GM23338 (cell line): ENCODE results near the gene MCC. TPM values are rescaled to one million over a fixed set of nuclear protein-coding genes. Genes with fewer than 3 reads are reported as not detected.

ENCODE experiments used
- ATAC-seq: fragments of 200-7000 bp; cut with Tn5 transposase; 3 replicates; pipeline ENCODE4 v1.9.1; 2020
- DNase-seq: peaks from one replicate; pipeline ENCODE4 v3.0.0-alpha.2; 2015; ENCODE audit warnings: low spot score
- H2AFZ ChIP-seq: fragments of 200-600 bp; sonication (generic); 2 replicates; pipeline ENCODE4 v1.8.0; 2016; ENCODE audit warnings: antibody characterized with exemption, mild to moderate bottlenecking, moderate library complexity
- H3F3A ChIP-seq: fragments of 200-600 bp; sonication (generic); replicated peaks from 2 replicates; pipeline ENCODE4 v1.8.0; 2017; ENCODE audit warnings: antibody characterized with exemption, mixed run types, low read depth
- H3K27ac ChIP-seq: fragments of 200-600 bp; sonication (generic); 2 replicates; pipeline ENCODE4 v1.6.1; 2016; ENCODE audit warnings: low read depth
- H3K27me3 ChIP-seq: fragments of 200-600 bp; sonication (generic); 2 replicates; pipeline ENCODE4 v1.8.0; 2016; ENCODE audit warnings: mild to moderate bottlenecking, mixed run types, moderate library complexity; ENCODE audit not compliant: insufficient read depth
- H3K36me3 ChIP-seq: fragments of 200-600 bp; sonication (generic); 2 replicates; pipeline ENCODE4 v1.8.0; 2016; ENCODE audit warnings: mild to moderate bottlenecking; ENCODE audit not compliant: insufficient read depth
- H3K4me1 ChIP-seq: fragments of 200-600 bp; sonication (generic); 2 replicates; pipeline ENCODE4 v1.8.0; 2016; ENCODE audit warnings: mild to moderate bottlenecking, moderate library complexity; ENCODE audit not compliant: insufficient read depth
- H3K4me2 ChIP-seq: fragments of 200-600 bp; sonication (generic); 2 replicates; pipeline ENCODE4 v1.7.1; 2017; ENCODE audit warnings: mixed run types
- H3K4me3 ChIP-seq: fragments of 200-600 bp; sonication (generic); 2 replicates; pipeline ENCODE4 v1.6.1; 2016; ENCODE audit warnings: mixed run types
- H3K79me2 ChIP-seq: fragments of 200-600 bp; sonication (generic); replicated peaks from 2 replicates; pipeline ENCODE4 v1.8.0; 2017; ENCODE audit warnings: mild to moderate bottlenecking; ENCODE audit not compliant: insufficient read depth
- H3K9me2 ChIP-seq: fragments of 200-600 bp; sonication (generic); 2 replicates; pipeline ENCODE4 v1.8.0; 2017; ENCODE audit not compliant: insufficient read depth
- H4K20me1 ChIP-seq: fragments of 200-600 bp; sonication (generic); replicated peaks from 2 replicates; pipeline ENCODE4 v1.8.0; 2017; ENCODE audit warnings: mild to moderate bottlenecking; ENCODE audit not compliant: insufficient read depth
- H3K27ac Mint-ChIP-seq: 2 replicates; pipeline ENCODE4 v1.8.0; 2020; ENCODE audit warnings: inconsistent platforms, mild to moderate bottlenecking, moderate library complexity, mixed read lengths
- H3K27me3 Mint-ChIP-seq: 3 replicates; pipeline ENCODE4 v1.8.0; 2022; ENCODE audit warnings: low read depth, mild to moderate bottlenecking, moderate library complexity, mixed read lengths, inconsistent platforms; ENCODE audit not compliant: insufficient read depth, poor library complexity
- H3K36me3 Mint-ChIP-seq: 3 replicates; pipeline ENCODE4 v1.8.0; 2021; ENCODE audit warnings: low read depth, mild to moderate bottlenecking, inconsistent platforms, moderate library complexity, mixed read lengths
- H3K4me1 Mint-ChIP-seq: 3 replicates; pipeline ENCODE4 v1.8.0; 2020; ENCODE audit warnings: mild to moderate bottlenecking, inconsistent platforms, mixed read lengths
- H3K4me3 Mint-ChIP-seq: 3 replicates; pipeline ENCODE4 v1.8.0; 2021; ENCODE audit warnings: moderate library complexity, mild to moderate bottlenecking, inconsistent platforms, mixed read lengths
- H3K9me3 Mint-ChIP-seq: 3 replicates; pipeline ENCODE4 v1.8.0; 2020; ENCODE audit warnings: moderate library complexity, mild to moderate bottlenecking, inconsistent platforms, mixed read lengths
- CREB1 ChIP-seq: fragments of 250-450 bp; sonication (Bioruptor Pico); IDR thresholded peaks from 2 replicates; pipeline ENCODE4 v1.5.0; 2020; ENCODE audit warnings: low read depth, mild to moderate bottlenecking, moderate library complexity
- EZH2 ChIP-seq: fragments of 200-600 bp; sonication (generic); IDR thresholded peaks from one replicate; pipeline ENCODE4 v1.8.0; 2017; ENCODE audit warnings: antibody characterized with exemption, mild to moderate bottlenecking, low read depth; ENCODE audit not compliant: unreplicated experiment
- EZH2phosphoT487 ChIP-seq: fragments of 200-600 bp; sonication (generic); IDR thresholded peaks from one replicate; pipeline ENCODE4 v1.8.1; 2018; ENCODE audit warnings: antibody characterized with exemption; ENCODE audit not compliant: unreplicated experiment
- JUNB ChIP-seq: IDR thresholded peaks from one replicate; pipeline ENCODE4 v1.6.1; 2016; ENCODE audit warnings: antibody characterized with exemption; ENCODE audit not compliant: unreplicated experiment
- NANOG ChIP-seq: IDR thresholded peaks from 2 replicates; pipeline ENCODE4 v1.6.1; 2016; ENCODE audit warnings: antibody characterized with exemption, borderline replicate concordance
- POLR2AphosphoS5 ChIP-seq: IDR thresholded peaks from 2 replicates; pipeline ENCODE4 v1.6.1; 2016; ENCODE audit warnings: antibody characterized with exemption, low read depth
- STAT1 ChIP-seq: IDR thresholded peaks from one replicate; pipeline ENCODE4 v1.6.1; 2016; ENCODE audit warnings: antibody characterized with exemption; ENCODE audit not compliant: unreplicated experiment
- ZNF114 ChIP-seq: fragments of 250-450 bp; sonication (Bioruptor Pico); IDR thresholded peaks from 2 replicates; pipeline ENCODE4 v1.5.0; 2020; ENCODE audit warnings: mild to moderate bottlenecking, moderate library complexity
- ZNF331 ChIP-seq: fragments of 250-450 bp; sonication (Bioruptor Pico); IDR thresholded peaks from 2 replicates; pipeline ENCODE4 v1.5.0; 2020; ENCODE audit warnings: low read depth, mild to moderate bottlenecking, moderate library complexity
- polyA plus RNA-seq: library from polyadenylated mRNA; unstranded; fragments of >200 nt; fragmentation: Nextera tagmentation; extraction: Ambion mirVana; gene quantifications from 2 replicates; pipeline ENCODE4 v1.2.1, GENCODE V29; 2016
- total RNA-seq: library from RNA; depleted of rRNA; stranded (reverse); fragments of >200 nt; shearing (Covaris generic); gene quantifications from 2 replicates; pipeline ENCODE4 v1.2.3, GENCODE V29; 2014
- TF ChIP-seq, protein P1 (sequence below): fragments of 250-450 bp; sonication (Bioruptor Pico); IDR thresholded peaks from 2 replicates; pipeline ENCODE4 v1.5.0; 2020; ENCODE audit warnings: mild to moderate bottlenecking, moderate library complexity
- TF ChIP-seq, protein P2 (sequence below), 2 experiments: fragments of 200-600 bp in 1 of 2; sonication (generic) in 1 of 2; conservative IDR thresholded peaks; 2 replicates each; pipeline versions ENCODE4 v1.5.1 to v1.6.1; 2016 to 2017; ENCODE audit warnings: antibody characterized with exemption in 2 of 2, low read depth in 2 of 2, mild to moderate bottlenecking in 2 of 2, moderate library complexity in 1 of 2
- TF ChIP-seq, protein P3 (sequence below): IDR thresholded peaks from 2 replicates; pipeline ENCODE4 v1.6.1; 2016; ENCODE audit warnings: antibody characterized with exemption
- TF ChIP-seq, protein P4 (sequence below): IDR thresholded peaks from one replicate; pipeline ENCODE4 v1.6.1; 2018; ENCODE audit warnings: antibody characterized with exemption; ENCODE audit not compliant: unreplicated experiment

Gene MCC
- total and polyA plus RNA-seq, 2 experiments from 2014 or later: 3.8 to 10.1 TPM

DNA sequence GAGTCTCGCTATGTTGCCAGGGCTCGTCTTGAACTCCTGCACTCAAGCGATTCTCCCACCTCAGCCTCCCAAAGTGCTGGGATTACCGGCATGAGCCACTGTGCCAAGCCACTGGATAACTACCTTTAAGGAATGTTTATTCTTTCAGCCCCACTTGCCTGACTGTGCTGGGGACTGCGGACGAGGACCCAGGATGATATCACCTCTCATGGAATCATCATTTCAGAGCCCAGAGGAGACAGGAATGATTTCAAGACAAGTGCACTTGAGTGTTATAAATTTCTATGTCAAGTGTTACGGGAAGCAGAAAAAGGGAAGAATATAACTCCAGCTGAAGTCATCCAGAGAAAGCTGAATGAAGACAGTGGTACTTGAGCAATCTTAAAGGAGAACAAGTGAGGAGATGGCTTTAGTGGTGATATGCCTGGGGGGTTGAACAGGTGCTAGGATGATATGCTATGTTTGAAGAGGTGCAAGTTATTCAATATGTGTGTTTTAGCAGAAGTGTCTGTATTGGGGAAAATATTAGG is 402.3 kb downstream of the MCC start:
- Histone ChIP-seq H3K4me3 (no peak overlapping the region), H2AFZ (no peak overlapping the region), H3K27ac (no peak overlapping the region), H3K4me2 (no peak overlapping the region), H3K79me2 (no peaks in the 10 kb centered on the region), H4K20me1 (no peaks in the 10 kb centered on the region), H3K9me2 (no peaks in the 10 kb centered on the region), H3K4me1 (peaks cover 7% of the 10 kb centered on the region; the same call in 1 of the 2 replicates), H3K36me3 (no peaks in the 10 kb centered on the region), H3K27me3 (no peaks in the 10 kb centered on the region), H3F3A (no peaks in the 10 kb centered on the region)
- DNase-seq (no peak), ATAC-seq (no peak)
- TF ChIP-seq JUNB: no peak
- TF ChIP-seq, protein P1, sequence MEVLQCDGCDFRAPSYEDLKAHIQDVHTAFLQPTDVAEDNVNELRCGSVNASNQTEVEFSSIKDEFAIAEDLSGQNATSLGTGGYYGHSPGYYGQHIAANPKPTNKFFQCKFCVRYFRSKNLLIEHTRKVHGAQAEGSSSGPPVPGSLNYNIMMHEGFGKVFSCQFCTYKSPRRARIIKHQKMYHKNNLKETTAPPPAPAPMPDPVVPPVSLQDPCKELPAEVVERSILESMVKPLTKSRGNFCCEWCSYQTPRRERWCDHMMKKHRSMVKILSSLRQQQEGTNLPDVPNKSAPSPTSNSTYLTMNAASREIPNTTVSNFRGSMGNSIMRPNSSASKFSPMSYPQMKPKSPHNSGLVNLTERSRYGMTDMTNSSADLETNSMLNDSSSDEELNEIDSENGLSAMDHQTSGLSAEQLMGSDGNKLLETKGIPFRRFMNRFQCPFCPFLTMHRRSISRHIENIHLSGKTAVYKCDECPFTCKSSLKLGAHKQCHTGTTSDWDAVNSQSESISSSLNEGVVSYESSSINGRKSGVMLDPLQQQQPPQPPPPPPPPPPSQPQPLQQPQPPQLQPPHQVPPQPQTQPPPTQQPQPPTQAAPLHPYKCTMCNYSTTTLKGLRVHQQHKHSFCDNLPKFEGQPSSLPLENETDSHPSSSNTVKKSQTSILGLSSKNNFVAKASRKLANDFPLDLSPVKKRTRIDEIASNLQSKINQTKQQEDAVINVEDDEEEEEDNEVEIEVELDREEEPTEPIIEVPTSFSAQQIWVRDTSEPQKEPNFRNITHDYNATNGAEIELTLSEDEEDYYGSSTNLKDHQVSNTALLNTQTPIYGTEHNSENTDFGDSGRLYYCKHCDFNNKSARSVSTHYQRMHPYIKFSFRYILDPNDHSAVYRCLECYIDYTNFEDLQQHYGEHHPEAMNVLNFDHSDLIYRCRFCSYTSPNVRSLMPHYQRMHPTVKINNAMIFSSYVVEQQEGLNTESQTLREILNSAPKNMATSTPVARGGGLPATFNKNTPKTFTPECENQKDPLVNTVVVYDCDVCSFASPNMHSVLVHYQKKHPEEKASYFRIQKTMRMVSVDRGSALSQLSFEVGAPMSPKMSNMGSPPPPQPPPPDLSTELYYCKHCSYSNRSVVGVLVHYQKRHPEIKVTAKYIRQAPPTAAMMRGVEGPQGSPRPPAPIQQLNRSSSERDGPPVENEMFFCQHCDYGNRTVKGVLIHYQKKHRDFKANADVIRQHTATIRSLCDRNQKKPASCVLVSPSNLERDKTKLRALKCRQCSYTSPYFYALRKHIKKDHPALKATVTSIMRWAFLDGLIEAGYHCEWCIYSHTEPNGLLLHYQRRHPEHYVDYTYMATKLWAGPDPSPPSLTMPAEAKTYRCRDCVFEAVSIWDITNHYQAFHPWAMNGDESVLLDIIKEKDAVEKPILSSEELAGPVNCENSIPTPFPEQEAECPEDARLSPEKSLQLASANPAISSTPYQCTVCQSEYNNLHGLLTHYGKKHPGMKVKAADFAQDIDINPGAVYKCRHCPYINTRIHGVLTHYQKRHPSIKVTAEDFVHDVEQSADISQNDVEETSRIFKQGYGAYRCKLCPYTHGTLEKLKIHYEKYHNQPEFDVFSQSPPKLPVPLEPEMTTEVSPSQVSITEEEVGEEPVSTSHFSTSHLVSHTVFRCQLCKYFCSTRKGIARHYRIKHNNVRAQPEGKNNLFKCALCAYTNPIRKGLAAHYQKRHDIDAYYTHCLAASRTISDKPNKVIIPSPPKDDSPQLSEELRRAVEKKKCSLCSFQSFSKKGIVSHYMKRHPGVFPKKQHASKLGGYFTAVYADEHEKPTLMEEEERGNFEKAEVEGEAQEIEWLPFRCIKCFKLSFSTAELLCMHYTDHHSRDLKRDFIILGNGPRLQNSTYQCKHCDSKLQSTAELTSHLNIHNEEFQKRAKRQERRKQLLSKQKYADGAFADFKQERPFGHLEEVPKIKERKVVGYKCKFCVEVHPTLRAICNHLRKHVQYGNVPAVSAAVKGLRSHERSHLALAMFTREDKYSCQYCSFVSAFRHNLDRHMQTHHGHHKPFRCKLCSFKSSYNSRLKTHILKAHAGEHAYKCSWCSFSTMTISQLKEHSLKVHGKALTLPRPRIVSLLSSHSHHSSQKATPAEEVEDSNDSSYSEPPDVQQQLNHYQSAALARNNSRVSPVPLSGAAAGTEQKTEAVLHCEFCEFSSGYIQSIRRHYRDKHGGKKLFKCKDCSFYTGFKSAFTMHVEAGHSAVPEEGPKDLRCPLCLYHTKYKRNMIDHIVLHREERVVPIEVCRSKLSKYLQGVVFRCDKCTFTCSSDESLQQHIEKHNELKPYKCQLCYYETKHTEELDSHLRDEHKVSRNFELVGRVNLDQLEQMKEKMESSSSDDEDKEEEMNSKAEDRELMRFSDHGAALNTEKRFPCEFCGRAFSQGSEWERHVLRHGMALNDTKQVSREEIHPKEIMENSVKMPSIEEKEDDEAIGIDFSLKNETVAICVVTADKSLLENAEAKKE: no peak
- no peak for TF ChIP-seq ZNF114 (CRISPR knock-in tag)
- TF ChIP-seq CREB1 (CRISPR knock-in tag): no peak
- no peak for TF ChIP-seq ZNF331 (CRISPR knock-in tag)
- TF ChIP-seq EZH2phosphoT487: no peak
- TF ChIP-seq EZH2: no peak
- TF ChIP-seq, protein P2, sequence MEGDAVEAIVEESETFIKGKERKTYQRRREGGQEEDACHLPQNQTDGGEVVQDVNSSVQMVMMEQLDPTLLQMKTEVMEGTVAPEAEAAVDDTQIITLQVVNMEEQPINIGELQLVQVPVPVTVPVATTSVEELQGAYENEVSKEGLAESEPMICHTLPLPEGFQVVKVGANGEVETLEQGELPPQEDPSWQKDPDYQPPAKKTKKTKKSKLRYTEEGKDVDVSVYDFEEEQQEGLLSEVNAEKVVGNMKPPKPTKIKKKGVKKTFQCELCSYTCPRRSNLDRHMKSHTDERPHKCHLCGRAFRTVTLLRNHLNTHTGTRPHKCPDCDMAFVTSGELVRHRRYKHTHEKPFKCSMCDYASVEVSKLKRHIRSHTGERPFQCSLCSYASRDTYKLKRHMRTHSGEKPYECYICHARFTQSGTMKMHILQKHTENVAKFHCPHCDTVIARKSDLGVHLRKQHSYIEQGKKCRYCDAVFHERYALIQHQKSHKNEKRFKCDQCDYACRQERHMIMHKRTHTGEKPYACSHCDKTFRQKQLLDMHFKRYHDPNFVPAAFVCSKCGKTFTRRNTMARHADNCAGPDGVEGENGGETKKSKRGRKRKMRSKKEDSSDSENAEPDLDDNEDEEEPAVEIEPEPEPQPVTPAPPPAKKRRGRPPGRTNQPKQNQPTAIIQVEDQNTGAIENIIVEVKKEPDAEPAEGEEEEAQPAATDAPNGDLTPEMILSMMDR (conservative IDR thresholded peaks at IDR 0.05; ENCODE audit: low read depth in 2 of 2): no peak
- TF ChIP-seq, protein P3, sequence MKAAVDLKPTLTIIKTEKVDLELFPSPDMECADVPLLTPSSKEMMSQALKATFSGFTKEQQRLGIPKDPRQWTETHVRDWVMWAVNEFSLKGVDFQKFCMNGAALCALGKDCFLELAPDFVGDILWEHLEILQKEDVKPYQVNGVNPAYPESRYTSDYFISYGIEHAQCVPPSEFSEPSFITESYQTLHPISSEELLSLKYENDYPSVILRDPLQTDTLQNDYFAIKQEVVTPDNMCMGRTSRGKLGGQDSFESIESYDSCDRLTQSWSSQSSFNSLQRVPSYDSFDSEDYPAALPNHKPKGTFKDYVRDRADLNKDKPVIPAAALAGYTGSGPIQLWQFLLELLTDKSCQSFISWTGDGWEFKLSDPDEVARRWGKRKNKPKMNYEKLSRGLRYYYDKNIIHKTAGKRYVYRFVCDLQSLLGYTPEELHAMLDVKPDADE: no peak
- no peak for TF ChIP-seq NANOG
- TF ChIP-seq STAT1: no peak
- TF ChIP-seq, protein P4, sequence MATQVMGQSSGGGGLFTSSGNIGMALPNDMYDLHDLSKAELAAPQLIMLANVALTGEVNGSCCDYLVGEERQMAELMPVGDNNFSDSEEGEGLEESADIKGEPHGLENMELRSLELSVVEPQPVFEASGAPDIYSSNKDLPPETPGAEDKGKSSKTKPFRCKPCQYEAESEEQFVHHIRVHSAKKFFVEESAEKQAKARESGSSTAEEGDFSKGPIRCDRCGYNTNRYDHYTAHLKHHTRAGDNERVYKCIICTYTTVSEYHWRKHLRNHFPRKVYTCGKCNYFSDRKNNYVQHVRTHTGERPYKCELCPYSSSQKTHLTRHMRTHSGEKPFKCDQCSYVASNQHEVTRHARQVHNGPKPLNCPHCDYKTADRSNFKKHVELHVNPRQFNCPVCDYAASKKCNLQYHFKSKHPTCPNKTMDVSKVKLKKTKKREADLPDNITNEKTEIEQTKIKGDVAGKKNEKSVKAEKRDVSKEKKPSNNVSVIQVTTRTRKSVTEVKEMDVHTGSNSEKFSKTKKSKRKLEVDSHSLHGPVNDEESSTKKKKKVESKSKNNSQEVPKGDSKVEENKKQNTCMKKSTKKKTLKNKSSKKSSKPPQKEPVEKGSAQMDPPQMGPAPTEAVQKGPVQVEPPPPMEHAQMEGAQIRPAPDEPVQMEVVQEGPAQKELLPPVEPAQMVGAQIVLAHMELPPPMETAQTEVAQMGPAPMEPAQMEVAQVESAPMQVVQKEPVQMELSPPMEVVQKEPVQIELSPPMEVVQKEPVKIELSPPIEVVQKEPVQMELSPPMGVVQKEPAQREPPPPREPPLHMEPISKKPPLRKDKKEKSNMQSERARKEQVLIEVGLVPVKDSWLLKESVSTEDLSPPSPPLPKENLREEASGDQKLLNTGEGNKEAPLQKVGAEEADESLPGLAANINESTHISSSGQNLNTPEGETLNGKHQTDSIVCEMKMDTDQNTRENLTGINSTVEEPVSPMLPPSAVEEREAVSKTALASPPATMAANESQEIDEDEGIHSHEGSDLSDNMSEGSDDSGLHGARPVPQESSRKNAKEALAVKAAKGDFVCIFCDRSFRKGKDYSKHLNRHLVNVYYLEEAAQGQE: no peak
- TF ChIP-seq POLR2AphosphoS5: no peak
- H3K27me3 Mint-ChIP-seq: peaks cover 5% of the 10 kb centered on the region
- peaks cover 9% of the 10 kb centered on the region for H3K4me1 Mint-ChIP-seq
- H3K27ac Mint-ChIP-seq: no peak overlapping the region
- peaks cover 12% of the 10 kb centered on the region for H3K36me3 Mint-ChIP-seq
- no peak overlapping the region for H3K4me3 Mint-ChIP-seq
- no peaks in the 10 kb centered on the region for H3K9me3 Mint-ChIP-seq
